ENCODE measurements around the gene ALDH4A1. TPM values are rescaled to one million over a fixed set of nuclear protein-coding genes. Genes with fewer than 3 reads are reported as not detected.

The ALDH4A1 gene
- total and polyA plus RNA-seq, 9 of the 15 experiments (the other 6 are each of a cell fraction or from before 2014, with no cell fraction given) = 0.27 to 31.4 (median 16.6) TPM

- TF ChIP-seq ZNF639 (CRISPR knock-in tag; conservative IDR thresholded peaks at IDR 0.05 in 1 of 2, IDR thresholded peaks at IDR 0.05 in 1 of 2) (0 out of 4 replicates have a peak, but pooled peaks of 1 of the 2 experiments have one; percentile 55), RBM15 (IDR thresholded peaks at IDR 0.05; ENCODE audit: insufficient read depth, low read length) (no peak), SMARCA5 (IDR thresholded peaks at IDR 0.05) (peak; percentile 71; the same call in 1 of the 2 replicates), THRB (CRISPR knock-in tag; conservative IDR thresholded peaks at IDR 0.05) (no peak), SUPT5H (IDR thresholded peaks at IDR 0.05) (peak; percentile 53; the same call in 1 of the 2 replicates), POLR2H (tag; IDR thresholded peaks at IDR 0.05; ENCODE audit: low read depth) (no peak), AFF4 (CRISPR knock-in tag; IDR thresholded peaks at IDR 0.05) (no peak), ZNF655 (CRISPR knock-in tag; IDR thresholded peaks at IDR 0.05) (no peak), RNF219 (CRISPR knock-in tag; IDR thresholded peaks at IDR 0.05) (no peak), DMBX1 (CRISPR knock-in tag; IDR thresholded peaks at IDR 0.05; ENCODE audit: borderline replicate concordance) (peak; percentile 6; the same call in 1 of the 2 replicates), SRSF7 (optimal IDR thresholded peaks at IDR 0.05; ENCODE audit: low read depth, low read length) (no peak), CREB5 (CRISPR knock-in tag; IDR thresholded peaks at IDR 0.05) (no peak), SMARCE1 (IDR thresholded peaks at IDR 0.05) (peak; percentile 71)
Observed at GRCh38 chr1:18907021-18907916, 4.9 kb upstream of the ALDH4A1 start (continued).
